DOHH2 (cell line): ENCODE data around the gene SLC7A5.
"Not testable (repeated sequence)": the region's sequence is repeated elsewhere in the genome, so short reads cannot be mapped to it uniquely, and the experiment has no call there.

Experiments
- EZH2phosphoT487 ChIP-seq: fragments of 200-600 bp; sonication (generic); IDR thresholded peaks from 2 replicates; pipeline ENCODE4 v1.6.1; 2017; ENCODE audit warnings: borderline replicate concordance, mild to moderate bottlenecking, antibody characterized with exemption, low read length, moderate library complexity, mixed read lengths
- TF ChIP-seq, protein P1 (sequence below): fragments of 200-600 bp; sonication (generic); IDR thresholded peaks from one replicate; pipeline ENCODE4 v1.5.1; 2014; ENCODE audit warnings: antibody characterized with exemption, mild to moderate bottlenecking, low read depth, low read length; ENCODE audit not compliant: poor library complexity, severe bottlenecking

DNA sequence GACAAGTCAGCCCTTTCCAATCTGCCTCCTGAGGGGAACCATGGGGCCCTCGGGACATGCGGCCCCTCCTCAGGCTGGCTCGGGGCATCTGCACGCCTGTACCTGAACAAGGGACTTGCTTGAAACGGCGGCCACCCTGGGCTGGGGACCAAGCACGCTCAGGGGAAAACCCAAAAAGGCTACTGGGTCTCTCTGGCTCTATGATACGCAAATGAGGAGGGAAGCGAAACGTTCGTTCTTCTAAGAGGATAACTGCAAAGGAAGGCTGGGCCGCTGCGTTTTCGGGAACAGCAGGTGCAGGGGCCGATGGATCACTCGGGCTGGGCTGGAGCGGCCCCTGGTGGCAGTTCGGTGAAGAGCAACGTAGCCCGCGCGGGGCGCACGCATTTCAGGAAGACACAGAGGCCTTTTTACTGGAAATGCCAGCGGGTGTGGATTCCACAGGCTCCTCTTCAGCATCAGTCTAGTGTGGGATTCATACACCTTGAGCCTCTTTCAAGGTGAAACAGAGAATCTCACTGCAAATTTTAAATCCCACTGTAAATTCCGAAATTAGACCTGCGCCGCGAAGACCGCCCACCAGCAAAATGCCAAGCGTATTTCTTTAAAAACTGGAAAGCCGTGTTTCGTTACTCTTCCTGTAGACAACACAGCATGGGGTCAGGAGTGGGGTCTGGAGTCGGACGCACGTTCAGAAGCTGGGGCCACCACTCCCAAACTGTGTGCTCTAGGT is 40.1 kb upstream of the SLC7A5 start:
- TF ChIP-seq, protein P1, sequence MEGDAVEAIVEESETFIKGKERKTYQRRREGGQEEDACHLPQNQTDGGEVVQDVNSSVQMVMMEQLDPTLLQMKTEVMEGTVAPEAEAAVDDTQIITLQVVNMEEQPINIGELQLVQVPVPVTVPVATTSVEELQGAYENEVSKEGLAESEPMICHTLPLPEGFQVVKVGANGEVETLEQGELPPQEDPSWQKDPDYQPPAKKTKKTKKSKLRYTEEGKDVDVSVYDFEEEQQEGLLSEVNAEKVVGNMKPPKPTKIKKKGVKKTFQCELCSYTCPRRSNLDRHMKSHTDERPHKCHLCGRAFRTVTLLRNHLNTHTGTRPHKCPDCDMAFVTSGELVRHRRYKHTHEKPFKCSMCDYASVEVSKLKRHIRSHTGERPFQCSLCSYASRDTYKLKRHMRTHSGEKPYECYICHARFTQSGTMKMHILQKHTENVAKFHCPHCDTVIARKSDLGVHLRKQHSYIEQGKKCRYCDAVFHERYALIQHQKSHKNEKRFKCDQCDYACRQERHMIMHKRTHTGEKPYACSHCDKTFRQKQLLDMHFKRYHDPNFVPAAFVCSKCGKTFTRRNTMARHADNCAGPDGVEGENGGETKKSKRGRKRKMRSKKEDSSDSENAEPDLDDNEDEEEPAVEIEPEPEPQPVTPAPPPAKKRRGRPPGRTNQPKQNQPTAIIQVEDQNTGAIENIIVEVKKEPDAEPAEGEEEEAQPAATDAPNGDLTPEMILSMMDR: peak; percentile 86
- TF ChIP-seq EZH2phosphoT487: not testable (repeated sequence)
